SJCRH30 (cell line): ENCODE results near the gene ADCY5. TPM values are rescaled to one million over a fixed set of nuclear protein-coding genes. Genes with fewer than 3 reads are reported as not detected.

ENCODE experiments used
- DNase-seq, 2 experiments: peaks; one replicate each; pipeline ENCODE4 v3.0.0-alpha.2; 2015 to 2020
- H3K27ac ChIP-seq: fragments of 250-450 bp; sonication (Bioruptor Pico); 2 replicates; pipeline ENCODE4 v1.5.1; 2020; ENCODE audit warnings: mild to moderate bottlenecking, moderate library complexity
- H3K27me3 ChIP-seq: fragments of 250-450 bp; sonication (Bioruptor Pico); 2 replicates; pipeline ENCODE4 v1.5.1; 2020; ENCODE audit warnings: mild to moderate bottlenecking, moderate library complexity
- H3K36me3 ChIP-seq: fragments of 250-450 bp; sonication (Bioruptor Pico); 2 replicates; pipeline ENCODE4 v1.5.1; 2020; ENCODE audit warnings: mild to moderate bottlenecking, moderate library complexity
- H3K4me1 ChIP-seq: fragments of 250-450 bp; sonication (Bioruptor Pico); 2 replicates; pipeline ENCODE4 v1.5.1; 2020; ENCODE audit warnings: mild to moderate bottlenecking, moderate library complexity
- H3K4me3 ChIP-seq: fragments of 250-450 bp; sonication (Bioruptor Pico); 2 replicates; pipeline ENCODE4 v1.5.1; 2020; ENCODE audit warnings: mild to moderate bottlenecking, moderate library complexity
- H3K9me3 ChIP-seq: fragments of 250-450 bp; sonication (Bioruptor Pico); replicated peaks from 2 replicates; pipeline ENCODE4 v1.5.1; 2020; ENCODE audit warnings: mild to moderate bottlenecking, moderate library complexity
- total RNA-seq: library from RNA; depleted of rRNA; stranded (reverse); fragments of >200 nt; shearing (Covaris generic); gene quantifications from 2 replicates; pipeline ENCODE4 v1.2.3, GENCODE V29; 2014

ADCY5 gene
- total RNA-seq, 1 experiment from 2014 or later = 0.75 TPM

DNA sequence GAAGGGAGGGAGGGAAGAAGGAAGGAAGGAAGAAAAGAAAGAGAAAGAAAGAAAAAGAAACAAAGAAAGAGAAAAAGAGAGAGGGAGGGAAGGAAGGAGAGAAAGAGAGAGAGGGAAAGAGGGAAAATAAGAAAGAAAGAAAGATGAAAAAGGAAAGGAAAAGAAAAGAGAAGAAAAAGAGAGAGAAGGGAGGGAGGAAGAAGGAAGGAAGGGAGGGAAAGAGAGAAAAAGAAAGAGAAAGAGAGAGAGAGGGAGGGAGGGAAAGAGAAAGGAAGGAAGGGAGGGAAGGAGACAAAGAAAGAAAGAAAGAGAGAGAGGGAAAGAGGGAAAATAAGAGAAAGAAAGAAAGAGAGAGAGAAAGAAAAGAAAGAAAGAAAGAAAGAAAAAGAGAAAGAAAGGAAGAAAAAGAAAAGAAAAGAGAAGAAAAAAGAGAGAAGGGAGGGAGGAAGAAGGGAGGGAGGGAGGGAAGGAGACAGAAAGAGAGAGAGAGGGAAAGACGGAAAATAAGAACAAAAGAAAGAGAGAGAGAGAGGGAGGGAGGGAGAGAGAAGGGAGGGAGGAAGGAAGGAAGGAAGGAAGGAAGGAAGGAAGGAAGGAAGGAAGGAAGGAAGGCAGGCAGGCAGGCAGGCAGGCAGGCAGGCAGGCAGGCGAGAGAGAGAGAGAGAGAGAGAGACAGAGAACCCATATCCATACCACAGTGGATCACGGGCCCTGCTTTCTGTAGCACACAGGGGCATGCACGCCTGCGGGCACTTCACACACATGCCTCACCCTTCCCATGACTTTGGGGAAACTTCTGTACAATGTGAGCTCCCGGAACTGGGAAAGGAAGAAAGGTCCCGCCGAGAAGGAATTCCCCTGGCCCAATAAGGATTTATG, 52.5 kb downstream of the ADCY5 start:
- H3K27me3 ChIP-seq = peaks cover 2% of the 10 kb centered on the region; the same call in 1 of the 2 replicates
- H3K27ac ChIP-seq = no peak overlapping the region
- no peak for DNase-seq
- H3K36me3 ChIP-seq = no peaks in the 10 kb centered on the region
- no peak overlapping the region for H3K4me3 ChIP-seq
- no peaks in the 10 kb centered on the region for H3K9me3 ChIP-seq
- H3K4me1 ChIP-seq = no peaks in the 10 kb centered on the region

GRCh38 chr3:123395235-123395634, 53.7 kb downstream of the ADCY5 start:
- Histone ChIP-seq H3K36me3 (no peaks in the 10 kb centered on the region), H3K27ac (no peak overlapping the region), H3K4me3 (no peak overlapping the region), H3K27me3 (no peaks in the 10 kb centered on the region; the same call in 1 of the 2 replicates), H3K4me1 (no peaks in the 10 kb centered on the region), H3K9me3 (no peaks in the 10 kb centered on the region)
- no peak for DNase-seq

DNA sequence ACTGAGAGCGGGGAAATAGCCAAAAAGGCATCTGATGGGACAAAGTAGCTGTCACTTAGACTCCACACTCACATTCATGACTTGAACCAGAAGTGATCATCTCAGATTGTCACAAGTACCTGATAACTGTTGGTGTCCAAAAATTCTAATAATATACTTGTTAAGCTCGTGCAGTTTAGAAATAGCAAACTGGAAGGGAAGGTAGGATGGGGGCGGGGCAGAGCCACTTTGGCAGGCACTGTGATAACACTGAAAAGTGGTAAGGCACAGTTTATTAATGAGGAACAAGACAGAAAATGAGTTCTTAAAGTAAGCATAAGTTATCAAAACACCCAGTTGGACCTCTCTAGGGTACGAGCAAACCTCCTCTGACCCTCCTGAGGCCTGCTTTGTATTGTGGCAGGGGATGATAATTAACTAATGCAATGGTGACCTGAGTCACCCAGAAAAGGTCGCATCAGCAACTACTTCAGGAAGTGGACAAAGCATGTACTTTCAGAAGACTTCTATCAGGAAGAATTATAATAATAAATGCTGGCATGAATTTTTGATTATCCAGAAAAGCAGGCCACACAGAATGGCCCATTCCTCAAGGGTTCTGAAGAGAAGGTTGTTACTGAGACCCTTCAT, 54.4 kb downstream of the ADCY5 start:
- H3K27me3 ChIP-seq = no peaks in the 10 kb centered on the region; the same call in 1 of the 2 replicates
- no peak overlapping the region for H3K4me3 ChIP-seq
- H3K4me1 ChIP-seq = no peaks in the 10 kb centered on the region
- no peak overlapping the region for H3K27ac ChIP-seq
- H3K36me3 ChIP-seq = no peaks in the 10 kb centered on the region
- DNase-seq = no peak
- H3K9me3 ChIP-seq = no peaks in the 10 kb centered on the region

DNA sequence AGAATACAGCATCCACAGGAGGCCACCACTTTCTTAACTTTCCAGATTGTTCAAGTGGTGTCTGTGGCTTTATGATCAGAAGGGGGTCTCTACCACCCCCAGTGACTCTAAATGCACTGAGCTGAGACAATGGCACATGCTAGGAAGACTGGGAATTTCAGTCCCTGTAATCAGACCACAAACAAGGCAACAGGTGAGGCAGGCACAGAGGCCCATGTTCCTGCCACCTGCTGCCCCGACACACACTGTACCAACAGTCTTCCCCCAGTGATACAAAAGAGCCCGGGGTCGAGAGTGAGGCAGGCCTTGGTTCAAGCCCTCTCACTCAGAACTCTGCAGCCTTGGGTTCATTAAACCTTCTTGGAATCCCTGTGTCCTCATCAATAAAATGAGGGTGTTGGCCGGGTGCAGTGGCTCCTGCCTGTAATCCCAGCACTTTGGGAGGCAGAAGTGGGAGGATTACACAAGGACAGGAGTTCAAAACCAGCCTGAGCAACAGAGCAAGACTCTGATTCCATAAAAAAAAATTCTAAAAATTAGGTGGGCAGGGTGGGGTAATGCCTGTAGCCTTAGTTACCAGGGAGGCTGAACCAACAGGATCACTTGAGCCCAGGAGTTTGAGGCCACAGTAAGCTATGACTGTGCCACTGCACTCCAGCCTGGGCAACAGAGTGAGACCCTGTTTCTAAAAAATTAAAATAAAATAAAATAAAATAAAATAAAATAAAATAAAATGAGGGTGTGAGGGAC, 55.8 kb downstream of the ADCY5 start:
- Histone ChIP-seq H3K27me3 (no peaks in the 10 kb centered on the region; the same call in 1 of the 2 replicates), H3K4me3 (no peak overlapping the region), H3K27ac (no peak overlapping the region), H3K36me3 (no peaks in the 10 kb centered on the region), H3K9me3 (no peaks in the 10 kb centered on the region), H3K4me1 (no peaks in the 10 kb centered on the region)
- no peak for DNase-seq

GRCh38 chr3:123392368-123392767, 56.5 kb downstream of the ADCY5 start:
- Histone ChIP-seq H3K27ac (no peak overlapping the region), H3K27me3 (peaks cover 3% of the 10 kb centered on the region; the same call in 1 of the 2 replicates), H3K4me3 (no peak overlapping the region), H3K4me1 (no peaks in the 10 kb centered on the region), H3K9me3 (no peaks in the 10 kb centered on the region), H3K36me3 (no peaks in the 10 kb centered on the region)
- no peak for DNase-seq

DNA sequence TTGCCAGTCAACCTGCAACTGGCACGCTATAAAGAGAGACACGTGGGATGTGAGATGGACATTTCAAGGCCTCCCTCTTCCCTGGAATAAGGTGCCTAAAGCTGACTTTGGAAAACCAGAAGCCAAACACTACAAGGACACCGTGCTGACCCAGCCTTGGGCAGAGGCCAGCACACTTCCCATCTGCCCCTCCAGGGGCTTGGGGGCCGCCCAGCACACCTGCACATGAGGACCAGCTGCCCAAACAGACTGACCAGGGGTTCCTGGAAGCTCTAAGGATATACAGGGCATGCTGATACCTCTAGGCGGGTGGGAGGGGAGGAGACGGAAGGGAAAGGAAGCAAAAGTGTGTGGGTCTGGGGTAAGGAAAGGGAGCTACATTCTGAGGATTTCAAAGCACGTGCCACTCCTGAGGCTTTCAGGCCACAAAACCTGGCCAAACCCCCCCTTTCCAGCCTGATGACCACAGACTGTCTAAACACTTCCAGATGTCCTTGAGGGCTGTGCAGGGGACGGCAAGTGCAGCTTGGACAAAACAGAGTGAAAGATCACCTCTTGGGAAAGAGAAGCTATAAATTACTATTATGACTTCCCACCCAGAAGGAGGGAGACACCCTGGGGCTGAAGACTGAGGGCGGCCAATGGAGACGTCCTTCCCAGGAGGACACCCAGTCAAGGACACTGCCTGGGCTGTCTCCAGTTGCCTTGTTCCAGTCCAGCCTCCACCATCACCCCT, 57.9 kb downstream of the ADCY5 start:
- DNase-seq = no peak
- no peak overlapping the region for H3K4me3 ChIP-seq
- no peaks in the 10 kb centered on the region for H3K9me3 ChIP-seq
- no peaks in the 10 kb centered on the region; the same call in 1 of the 2 replicates for H3K4me1 ChIP-seq
- H3K36me3 ChIP-seq = no peaks in the 10 kb centered on the region
- H3K27ac ChIP-seq = no peak overlapping the region
- H3K27me3 ChIP-seq = 0 out of 2 replicates have a peak, but pooled peaks cover 3% of the 10 kb centered on the region

- DNase-seq = no peak
- Histone ChIP-seq H3K4me3 (no peak overlapping the region), H3K36me3 (no peaks in the 10 kb centered on the region), H3K27ac (no peak overlapping the region), H3K9me3 (no peaks in the 10 kb centered on the region), H3K4me1 (no peaks in the 10 kb centered on the region; the same call in 1 of the 2 replicates), H3K27me3 (0 out of 2 replicates have a peak, but pooled peaks cover 3% of the 10 kb centered on the region)
These were observed 59.3 kb downstream of the ADCY5 start for GRCh38 chr3:123389628-123389918.

DNA sequence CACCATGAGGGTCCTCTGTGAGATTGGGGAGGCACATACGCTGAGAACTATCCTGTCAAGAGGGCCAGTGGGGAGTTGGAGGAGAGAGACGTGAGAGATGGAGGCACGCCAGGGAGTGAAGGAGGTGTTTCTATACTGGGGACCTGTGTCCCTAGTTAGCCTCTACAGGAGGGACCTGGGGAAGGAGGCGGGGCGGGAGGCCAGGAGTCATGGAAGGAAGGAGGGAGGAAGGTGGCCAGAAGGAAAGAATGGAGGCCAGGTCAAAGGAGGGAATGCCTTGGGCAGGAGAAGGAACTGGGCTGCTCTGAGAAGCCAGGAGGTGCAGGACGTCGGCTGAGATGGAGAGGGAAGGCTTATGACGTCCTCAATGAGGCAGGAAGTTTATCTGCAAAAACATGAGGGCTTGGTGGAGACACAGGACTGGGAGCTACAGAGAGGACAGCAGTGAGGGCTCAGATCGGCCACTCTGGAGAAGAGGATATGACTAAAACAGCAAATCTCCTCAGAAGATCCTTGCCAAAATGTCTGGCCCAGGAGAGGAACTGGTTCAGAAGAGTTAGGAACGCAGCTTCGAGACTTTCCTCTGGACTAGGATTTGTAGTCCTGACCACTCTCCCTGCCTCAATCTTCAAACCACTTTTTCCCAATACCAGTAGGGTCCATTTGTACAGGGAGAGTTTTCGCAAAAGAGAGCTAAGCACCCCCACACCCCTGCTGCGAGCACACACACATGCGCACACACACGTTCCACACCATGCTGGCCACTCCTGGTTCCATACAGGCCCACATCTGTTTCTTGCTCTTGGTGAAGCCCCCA, 59.9 kb downstream of the ADCY5 start:
- Histone ChIP-seq H3K36me3 (no peaks in the 10 kb centered on the region), H3K4me3 (no peak overlapping the region), H3K4me1 (peaks cover under 1% of the 10 kb centered on the region; the same call in 1 of the 2 replicates), H3K9me3 (no peaks in the 10 kb centered on the region), H3K27ac (no peak overlapping the region), H3K27me3 (0 out of 2 replicates have a peak, but pooled peaks cover 3% of the 10 kb centered on the region)
- DNase-seq = no peak

- H3K4me3 ChIP-seq = no peak overlapping the region
- 0 out of 2 replicates have a peak, but pooled peaks cover 3% of the 10 kb centered on the region for H3K27me3 ChIP-seq
- no peak for DNase-seq
- H3K27ac ChIP-seq = no peak overlapping the region
- H3K4me1 ChIP-seq = peaks cover 11% of the 10 kb centered on the region; the same call in 1 of the 2 replicates
- no peaks in the 10 kb centered on the region for H3K9me3 ChIP-seq
- H3K36me3 ChIP-seq = no peaks in the 10 kb centered on the region
These were observed 60.8 kb downstream of the ADCY5 start for GRCh38 chr3:123388042-123388441.

DNA sequence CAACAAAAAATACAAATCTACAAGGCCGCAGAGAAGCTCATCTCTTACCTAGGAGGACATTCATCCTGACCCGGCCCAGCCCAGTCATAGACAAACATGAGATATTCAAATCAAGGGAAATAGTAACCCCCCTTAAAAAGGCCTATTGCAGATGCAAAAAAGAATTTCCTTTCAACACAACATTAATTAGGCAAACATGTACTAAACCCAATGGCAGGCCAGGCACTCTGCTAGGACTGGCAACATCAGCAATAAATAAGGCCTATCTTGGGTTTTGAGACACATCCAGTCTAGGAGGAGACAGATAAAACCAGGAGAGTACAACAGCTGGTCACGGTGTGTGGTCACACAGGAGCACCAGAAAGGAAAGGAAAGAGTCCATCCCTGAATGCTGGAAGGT, 61.4 kb downstream of the ADCY5 start:
- Histone ChIP-seq H3K36me3 (no peaks in the 10 kb centered on the region), H3K4me3 (no peak overlapping the region), H3K27ac (no peak overlapping the region), H3K4me1 (peaks cover 12% of the 10 kb centered on the region; the same call in 1 of the 2 replicates), H3K27me3 (0 out of 2 replicates have a peak, but pooled peaks cover 3% of the 10 kb centered on the region), H3K9me3 (no peaks in the 10 kb centered on the region)
- DNase-seq = no peak

DNA sequence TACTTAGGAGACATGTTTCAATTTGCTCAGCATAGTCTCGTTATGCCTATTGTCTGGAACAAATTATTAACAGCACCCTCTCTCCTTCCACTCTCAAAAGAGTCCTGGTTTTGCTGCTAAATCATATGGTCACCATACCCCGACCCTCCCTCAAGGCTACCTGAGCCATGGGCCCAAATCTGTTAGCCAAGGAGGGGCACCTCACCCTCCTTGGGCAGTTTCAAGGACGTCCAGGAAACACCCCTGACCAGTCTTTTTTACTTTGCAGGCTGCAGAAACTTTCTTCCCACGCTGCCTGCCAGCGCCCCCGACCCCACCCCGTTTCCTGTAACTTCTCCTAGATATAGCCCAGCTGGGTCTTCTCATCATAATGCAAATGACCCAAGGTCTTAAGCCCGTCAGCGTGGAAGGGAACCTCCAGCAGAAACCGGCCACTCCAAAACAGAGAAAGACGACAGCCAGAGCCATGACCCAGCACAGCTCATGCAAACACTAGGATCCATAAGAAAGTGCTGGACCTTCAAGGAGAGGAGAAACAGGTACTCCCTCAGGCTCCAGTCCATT, 62.3 kb downstream of the ADCY5 start:
- Histone ChIP-seq H3K36me3 (no peaks in the 10 kb centered on the region), H3K4me1 (peaks cover 12% of the 10 kb centered on the region; the same call in 1 of the 2 replicates), H3K27me3 (0 out of 2 replicates have a peak, but pooled peaks cover 3% of the 10 kb centered on the region), H3K4me3 (no peak overlapping the region), H3K27ac (no peak overlapping the region), H3K9me3 (no peaks in the 10 kb centered on the region)
- DNase-seq = no peak

DNA sequence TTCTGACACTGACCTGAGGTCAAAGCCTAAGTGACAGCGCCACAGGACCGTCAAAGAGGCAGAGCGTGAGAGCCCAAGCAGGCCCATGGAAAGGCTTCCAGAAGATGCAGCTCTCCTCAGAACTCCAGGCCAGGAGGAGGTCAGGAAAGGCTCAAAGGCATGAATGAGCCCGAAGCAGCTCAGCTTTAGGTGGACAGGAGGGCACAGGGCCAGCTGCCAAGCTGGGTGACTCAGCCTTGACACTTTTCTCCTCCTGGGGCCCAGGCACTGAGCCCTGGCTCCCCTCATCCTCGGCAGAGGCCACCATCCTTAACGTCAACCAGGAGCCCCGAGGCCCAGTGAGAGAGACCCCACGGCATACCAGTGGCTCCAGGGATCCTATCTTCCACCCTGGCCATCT, 62.9 kb downstream of the ADCY5 start:
- H3K36me3 ChIP-seq = no peaks in the 10 kb centered on the region
- H3K4me1 ChIP-seq = peaks cover 12% of the 10 kb centered on the region; the same call in 1 of the 2 replicates
- H3K4me3 ChIP-seq = no peak overlapping the region
- no peaks in the 10 kb centered on the region for H3K9me3 ChIP-seq
- DNase-seq = peak; percentile 16 to 26
- 0 out of 2 replicates have a peak, but pooled peaks cover 3% of the 10 kb centered on the region for H3K27me3 ChIP-seq
- no peak overlapping the region for H3K27ac ChIP-seq

- H3K4me1 ChIP-seq = peaks cover 12% of the 10 kb centered on the region; the same call in 1 of the 2 replicates
These were observed 63.4 kb downstream of the ADCY5 start for GRCh38 chr3:123385499-123385898.

More at GRCh38 chr3:123385499-123385898, 63.4 kb downstream of the ADCY5 start:
- H3K4me3 ChIP-seq = no peak overlapping the region
- no peaks in the 10 kb centered on the region for H3K36me3 ChIP-seq
- H3K27me3 ChIP-seq = 0 out of 2 replicates have a peak, but pooled peaks cover 3% of the 10 kb centered on the region
- no peaks in the 10 kb centered on the region for H3K9me3 ChIP-seq
- H3K27ac ChIP-seq = no peak overlapping the region
- no peak for DNase-seq
